GM21381 (cell line): ENCODE data around the gene BATF.

Experiments used
- ATAC-seq: cut with Tn5 transposase; IDR thresholded peaks from one replicate; pipeline ENCODE4 v1.9.1; 2021; ENCODE audit warnings: mild to moderate bottlenecking, moderate library complexity; ENCODE audit not compliant: unreplicated experiment

Gene BATF

GRCh38 chr14:75591987-75592575, 69.8 kb downstream of the BATF start:
- no peak for ATAC-seq

GRCh38 chr14:75595226-75595625, 73.0 kb downstream of the BATF start:
- no peak for ATAC-seq
